ENCODE data around the gene GARIN1A.
"Not testable (repeated sequence)": the region's sequence is repeated elsewhere in the genome, so short reads cannot be mapped to it uniquely, and the experiment has no call there.

- not testable (repeated sequence) for TF ChIP-seq CTCF (IDR thresholded peaks at IDR 0.05; ENCODE audit: poor library complexity, severe bottlenecking); EZH2 (IDR thresholded peaks at IDR 0.05; ENCODE audit: borderline replicate concordance, insufficient read depth, low read length, poor library complexity, severe bottlenecking); RAD21 (conservative IDR thresholded peaks at IDR 0.05); REST (IDR thresholded peaks at IDR 0.05; ENCODE audit: borderline replicate concordance)
Measured at GRCh38 chr7:128658428-128658827, 13.7 kb upstream of the GARIN1A start.

Data from neural cell (in vitro differentiated cells).